DND-41 (cell line): ENCODE results near the gene ANAPC5.

Experiments
- ATAC-seq: fragments of 200-7000 bp; cut with Tn5 transposase; 3 replicates; pipeline ENCODE4 v1.9.1; 2021; ENCODE audit warnings: low read depth; ENCODE audit not compliant: insufficient read depth
- DNase-seq: peaks from one replicate; pipeline ENCODE4 v3.0.0-alpha.2; 2020
- H2AFZ ChIP-seq: 2 replicates; pipeline ENCODE4 v1.6.0; 2012; ENCODE audit warnings: low read depth, low read length
- H3K27ac ChIP-seq: 2 replicates; pipeline ENCODE4 v1.5.1; 2012; ENCODE audit warnings: low read length, inconsistent platforms
- H3K27me3 ChIP-seq: fragments of 200-600 bp; sonication (generic); 2 replicates; pipeline ENCODE4 v1.6.0; 2012; ENCODE audit warnings: low read length, mild to moderate bottlenecking, inconsistent platforms; ENCODE audit not compliant: insufficient read depth, poor library complexity
- H3K36me3 ChIP-seq: 2 replicates; pipeline ENCODE4 v1.5.1; 2012; ENCODE audit warnings: low read length, inconsistent platforms; ENCODE audit not compliant: insufficient read depth
- H3K4me1 ChIP-seq: 2 replicates; pipeline ENCODE4 v1.5.1; 2012; ENCODE audit warnings: mild to moderate bottlenecking, low read length; ENCODE audit not compliant: insufficient read depth
- H3K4me2 ChIP-seq: 2 replicates; pipeline ENCODE4 v1.6.0; 2012; ENCODE audit warnings: mild to moderate bottlenecking, moderate library complexity, low read length, inconsistent platforms; ENCODE audit not compliant: insufficient read depth
- H3K4me3 ChIP-seq, 2 experiments: fragments of 200-600 bp in 1 of 2; shearing (Covaris generic) in 1 of 2; 2 replicates each; pipeline ENCODE4 v1.5.1; 2012 to 2016; ENCODE audit warnings: inconsistent platforms in 2 of 2, low read length in 2 of 2, mild to moderate bottlenecking in 2 of 2, low read depth in 1 of 2, moderate library complexity in 1 of 2
- H3K79me2 ChIP-seq: 2 replicates; pipeline ENCODE4 v1.6.0; 2012; ENCODE audit warnings: low read length, inconsistent platforms; ENCODE audit not compliant: insufficient read depth
- H3K9ac ChIP-seq: 2 replicates; pipeline ENCODE4 v1.6.0; 2012; ENCODE audit warnings: low read depth, mild to moderate bottlenecking, inconsistent platforms, low read length, moderate library complexity
- H3K9me3 ChIP-seq: 2 replicates; pipeline ENCODE4 v1.5.1; 2012; ENCODE audit warnings: low read length, moderate library complexity, mild to moderate bottlenecking, inconsistent platforms; ENCODE audit not compliant: insufficient read depth, severe bottlenecking
- H4K20me1 ChIP-seq: 2 replicates; pipeline ENCODE4 v1.6.0; 2012; ENCODE audit warnings: low read length; ENCODE audit not compliant: insufficient read depth
- EZH2 ChIP-seq: IDR thresholded peaks from 3 replicates; pipeline ENCODE4 v1.6.1; 2012; ENCODE audit warnings: borderline replicate concordance, low read depth, mild to moderate bottlenecking, moderate library complexity, low read length, inconsistent platforms; ENCODE audit not compliant: severe bottlenecking
- TF ChIP-seq, protein P1 (sequence below): IDR thresholded peaks from 2 replicates; pipeline ENCODE4 v1.5.1; 2012; ENCODE audit warnings: borderline replicate concordance, low read length, moderate library complexity, mild to moderate bottlenecking; ENCODE audit not compliant: poor library complexity, severe bottlenecking; ENCODE audit errors: extremely low read depth

Gene ANAPC5

DNA sequence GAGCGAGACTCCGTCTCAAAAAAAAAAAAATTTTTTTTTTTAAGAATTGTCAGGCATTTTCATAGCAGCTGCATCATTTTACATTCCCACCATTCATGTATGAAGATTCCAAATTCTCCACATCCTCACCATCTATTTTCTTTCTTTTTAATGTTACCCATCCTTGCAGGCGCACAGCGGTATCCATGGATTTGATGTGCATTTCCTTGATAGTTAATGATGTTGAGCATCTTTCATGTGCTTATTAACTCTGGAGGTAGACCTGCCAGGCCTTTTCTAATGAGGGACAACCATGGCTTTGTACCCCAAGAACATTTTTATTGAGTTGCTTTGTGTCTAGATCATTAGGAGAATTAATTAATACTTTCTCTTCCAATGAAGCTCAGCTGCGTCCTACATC is 46.1 kb upstream of the ANAPC5 start:
- Histone ChIP-seq H3K9ac (peak overlapping the region; percentile 89), H2AFZ (no peak overlapping the region), H3K36me3 (peaks cover 8% of the 10 kb centered on the region; the same call in 1 of the 2 replicates), H3K4me1 (peaks cover 32% of the 10 kb centered on the region), H4K20me1 (peaks cover 9% of the 10 kb centered on the region; the same call in 1 of the 2 replicates), H3K27ac (no peak overlapping the region; the same call in 1 of the 2 replicates), H3K79me2 (peaks cover 45% of the 10 kb centered on the region), H3K9me3 (no peaks in the 10 kb centered on the region), H3K4me3 (peak overlapping the region; percentile 96; a peak in 3 of 4 replicates), H3K27me3 (no peaks in the 10 kb centered on the region), H3K4me2 (peak overlapping the region; percentile 67)
- TF ChIP-seq, protein P1, sequence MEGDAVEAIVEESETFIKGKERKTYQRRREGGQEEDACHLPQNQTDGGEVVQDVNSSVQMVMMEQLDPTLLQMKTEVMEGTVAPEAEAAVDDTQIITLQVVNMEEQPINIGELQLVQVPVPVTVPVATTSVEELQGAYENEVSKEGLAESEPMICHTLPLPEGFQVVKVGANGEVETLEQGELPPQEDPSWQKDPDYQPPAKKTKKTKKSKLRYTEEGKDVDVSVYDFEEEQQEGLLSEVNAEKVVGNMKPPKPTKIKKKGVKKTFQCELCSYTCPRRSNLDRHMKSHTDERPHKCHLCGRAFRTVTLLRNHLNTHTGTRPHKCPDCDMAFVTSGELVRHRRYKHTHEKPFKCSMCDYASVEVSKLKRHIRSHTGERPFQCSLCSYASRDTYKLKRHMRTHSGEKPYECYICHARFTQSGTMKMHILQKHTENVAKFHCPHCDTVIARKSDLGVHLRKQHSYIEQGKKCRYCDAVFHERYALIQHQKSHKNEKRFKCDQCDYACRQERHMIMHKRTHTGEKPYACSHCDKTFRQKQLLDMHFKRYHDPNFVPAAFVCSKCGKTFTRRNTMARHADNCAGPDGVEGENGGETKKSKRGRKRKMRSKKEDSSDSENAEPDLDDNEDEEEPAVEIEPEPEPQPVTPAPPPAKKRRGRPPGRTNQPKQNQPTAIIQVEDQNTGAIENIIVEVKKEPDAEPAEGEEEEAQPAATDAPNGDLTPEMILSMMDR: no peak
- TF ChIP-seq EZH2: no peak
- DNase-seq (no peak), ATAC-seq (no peak)

DNA sequence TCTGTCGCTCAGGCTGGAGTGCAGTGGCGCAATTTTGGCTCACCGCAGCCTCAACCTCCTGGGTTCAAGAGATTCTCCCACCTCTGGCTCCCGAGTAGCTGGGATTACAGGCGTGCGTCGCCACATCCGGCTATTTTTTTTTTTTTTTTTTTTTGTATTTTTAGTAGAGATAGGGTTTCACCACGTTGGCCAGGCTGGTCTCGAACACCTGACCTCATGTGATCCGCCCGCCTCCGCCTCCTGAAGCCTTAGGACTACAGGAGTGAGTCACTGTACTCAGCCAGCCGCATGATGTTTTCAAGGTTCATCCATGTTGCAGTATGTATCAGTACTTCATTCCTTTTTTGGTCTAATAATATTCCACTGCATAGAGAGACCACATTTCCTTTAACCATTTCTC is 45.3 kb upstream of the ANAPC5 start:
- H4K20me1 ChIP-seq: peaks cover 9% of the 10 kb centered on the region; the same call in 1 of the 2 replicates
- H3K9me3 ChIP-seq: no peaks in the 10 kb centered on the region
- peaks cover 28% of the 10 kb centered on the region for H3K4me1 ChIP-seq
- H3K4me2 ChIP-seq: no peak overlapping the region
- ATAC-seq: no peak
- H3K4me3 ChIP-seq: no peak overlapping the region
- no peak overlapping the region for H3K27ac ChIP-seq
- peaks cover 40% of the 10 kb centered on the region for H3K79me2 ChIP-seq
- no peak overlapping the region for H2AFZ ChIP-seq
- no peak for DNase-seq
- H3K27me3 ChIP-seq: no peaks in the 10 kb centered on the region
- no peak for TF ChIP-seq EZH2
- TF ChIP-seq, protein P1: no peak
- H3K36me3 ChIP-seq: peaks cover 4% of the 10 kb centered on the region; the same call in 1 of the 2 replicates
- no peak overlapping the region for H3K9ac ChIP-seq

DNA sequence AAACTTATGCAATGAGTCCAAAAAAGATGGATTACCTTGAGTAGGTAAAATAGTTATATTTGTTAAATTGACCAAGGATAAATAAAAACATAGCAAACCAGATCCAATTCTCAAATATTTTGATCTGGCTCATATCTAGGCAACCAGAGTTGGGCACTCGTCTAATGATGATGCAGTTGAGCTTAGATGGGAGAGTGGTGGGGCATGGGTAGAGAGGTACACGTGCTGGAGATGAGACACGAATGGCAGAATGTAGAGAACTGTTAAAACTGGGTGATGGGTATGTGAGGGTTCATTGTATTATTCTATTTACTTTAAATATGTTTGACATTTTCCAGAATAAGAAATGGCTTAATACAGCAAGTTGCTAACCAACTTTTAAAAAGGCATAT is 40.1 kb upstream of the ANAPC5 start:
- no peaks in the 10 kb centered on the region for H4K20me1 ChIP-seq
- ATAC-seq (peak; percentile 24; the same call in 1 of the 3 replicates), DNase-seq (no peak)
- no peak overlapping the region for H3K9ac ChIP-seq
- no peaks in the 10 kb centered on the region for H3K36me3 ChIP-seq
- H3K27me3 ChIP-seq: no peaks in the 10 kb centered on the region
- H3K9me3 ChIP-seq: no peaks in the 10 kb centered on the region
- H3K79me2 ChIP-seq: no peaks in the 10 kb centered on the region
- H3K4me3 ChIP-seq: no peak overlapping the region
- no peak overlapping the region for H3K27ac ChIP-seq
- H2AFZ ChIP-seq: no peak overlapping the region
- TF ChIP-seq, protein P1: no peak
- TF ChIP-seq EZH2: no peak
- 0 out of 2 replicates have a peak overlapping the region, but pooled peaks have one; percentile 43 for H3K4me2 ChIP-seq
- peaks cover 10% of the 10 kb centered on the region for H3K4me1 ChIP-seq
